ENCODE results near the gene ZNF682. TPM values are rescaled to one million over a fixed set of nuclear protein-coding genes. Genes with fewer than 3 reads are reported as not detected.
"Not testable (repeated sequence)": the region's sequence is repeated elsewhere in the genome, so short reads cannot be mapped to it uniquely, and the experiment has no call there.

The ZNF682 gene
- total RNA-seq, 1 experiment from 2014 or later: 2.5 TPM

DNA sequence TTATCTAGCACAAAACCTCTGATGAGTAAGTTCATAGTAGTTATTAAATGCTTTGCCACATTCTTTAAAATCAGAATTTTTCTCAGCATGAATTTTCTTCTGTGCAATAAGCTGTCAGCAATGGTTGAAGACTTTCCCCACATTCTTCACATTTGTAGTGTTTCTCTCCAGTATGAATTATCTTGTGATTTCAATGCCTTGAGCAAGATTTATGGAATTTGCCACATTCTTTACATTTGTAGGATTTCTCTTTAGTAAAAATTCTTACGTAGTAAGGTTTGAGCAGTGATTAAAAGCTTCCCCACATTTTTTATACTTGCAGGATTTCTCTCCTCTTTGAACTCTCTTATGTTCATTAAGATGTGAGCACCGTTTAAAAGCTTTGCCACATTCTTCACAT is 33.6 kb downstream of the ZNF682 start:
- DNase-seq: no peak
- no peak overlapping the region for H3K4me3 ChIP-seq (ENCODE audit: low read depth, low read length)
- no TSS peak for BruUV-seq (replicated peaks)
- CTCF ChIA-PET: no interaction called here
- Mint-ChIP-seq H3K4me3 (ENCODE audit: unreplicated experiment) (no peak overlapping the region), H3K36me3 (ENCODE audit: insufficient read depth, unreplicated experiment) (peaks cover 9% of the 10 kb centered on the region), H3K4me1 (ENCODE audit: low read depth, unreplicated experiment) (no peaks in the 10 kb centered on the region), H3K27ac (ENCODE audit: unreplicated experiment) (no peak overlapping the region), H3K9me3 (ENCODE audit: unreplicated experiment) (peaks cover 31% of the 10 kb centered on the region), H3K27me3 (ENCODE audit: insufficient read depth, unreplicated experiment) (no peaks in the 10 kb centered on the region)
- H3K27me3 ChIP-seq (replicated peaks; ENCODE audit: control insufficient read depth, insufficient read depth, low read length): no peaks in the 10 kb centered on the region
- POLR2A ChIA-PET: no interaction called here
- no peaks in the 10 kb centered on the region for H3K4me1 ChIP-seq
- H3K36me3 ChIP-seq (ENCODE audit: control insufficient read depth, insufficient read depth, low read length): no peaks in the 10 kb centered on the region
- intact Hi-C loops (cut with micrococcal nuclease; ENCODE audit: unreplicated experiment): no loop called here
- TF ChIP-seq, protein P1, sequence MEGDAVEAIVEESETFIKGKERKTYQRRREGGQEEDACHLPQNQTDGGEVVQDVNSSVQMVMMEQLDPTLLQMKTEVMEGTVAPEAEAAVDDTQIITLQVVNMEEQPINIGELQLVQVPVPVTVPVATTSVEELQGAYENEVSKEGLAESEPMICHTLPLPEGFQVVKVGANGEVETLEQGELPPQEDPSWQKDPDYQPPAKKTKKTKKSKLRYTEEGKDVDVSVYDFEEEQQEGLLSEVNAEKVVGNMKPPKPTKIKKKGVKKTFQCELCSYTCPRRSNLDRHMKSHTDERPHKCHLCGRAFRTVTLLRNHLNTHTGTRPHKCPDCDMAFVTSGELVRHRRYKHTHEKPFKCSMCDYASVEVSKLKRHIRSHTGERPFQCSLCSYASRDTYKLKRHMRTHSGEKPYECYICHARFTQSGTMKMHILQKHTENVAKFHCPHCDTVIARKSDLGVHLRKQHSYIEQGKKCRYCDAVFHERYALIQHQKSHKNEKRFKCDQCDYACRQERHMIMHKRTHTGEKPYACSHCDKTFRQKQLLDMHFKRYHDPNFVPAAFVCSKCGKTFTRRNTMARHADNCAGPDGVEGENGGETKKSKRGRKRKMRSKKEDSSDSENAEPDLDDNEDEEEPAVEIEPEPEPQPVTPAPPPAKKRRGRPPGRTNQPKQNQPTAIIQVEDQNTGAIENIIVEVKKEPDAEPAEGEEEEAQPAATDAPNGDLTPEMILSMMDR (IDR thresholded peaks at IDR 0.05; ENCODE audit: insufficient read depth in 1 of 2, low read depth in 1 of 2, low read length in 1 of 2, severe bottlenecking in 1 of 2, unreplicated experiment in 1 of 2): no peak
- peaks cover 14% of the 10 kb centered on the region; the same call in 1 of the 2 replicates for H3K9me3 ChIP-seq

DNA sequence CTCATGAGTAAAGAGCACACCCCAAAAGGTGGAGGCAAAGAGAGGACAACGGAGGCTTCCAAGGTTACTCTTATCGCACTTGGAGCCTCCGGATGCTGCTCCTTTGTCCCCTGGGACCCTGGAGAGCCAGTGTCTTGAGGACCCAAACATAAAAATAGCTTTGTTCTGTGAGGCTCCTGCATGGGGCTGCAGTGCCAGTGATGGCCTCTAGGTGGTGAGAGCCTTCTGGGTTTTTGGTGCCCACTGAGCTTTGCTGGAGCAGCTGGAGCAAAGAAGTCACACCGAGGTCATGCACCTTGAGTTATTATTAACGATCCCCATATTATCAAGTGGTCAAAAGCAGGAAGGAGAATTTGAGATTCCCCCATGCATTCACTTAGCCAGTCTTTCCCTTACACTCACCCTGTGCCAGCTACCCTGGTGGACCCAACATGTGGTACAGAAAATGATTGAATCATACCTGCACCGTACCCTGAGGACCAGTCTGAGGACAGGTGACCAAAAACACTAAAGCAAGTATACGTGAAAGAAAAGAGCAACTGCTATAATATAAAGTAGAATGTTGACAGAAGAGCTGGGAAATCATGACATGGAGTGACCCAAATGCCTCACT is 41.5 kb downstream of the ZNF682 start:
- Mint-ChIP-seq H3K27me3 (ENCODE audit: insufficient read depth, unreplicated experiment) (no peaks in the 10 kb centered on the region), H3K36me3 (ENCODE audit: insufficient read depth, unreplicated experiment) (no peaks in the 10 kb centered on the region), H3K4me3 (ENCODE audit: unreplicated experiment) (no peak overlapping the region), H3K27ac (ENCODE audit: unreplicated experiment) (no peak overlapping the region), H3K4me1 (ENCODE audit: low read depth, unreplicated experiment) (no peaks in the 10 kb centered on the region), H3K9me3 (ENCODE audit: unreplicated experiment) (peaks cover 30% of the 10 kb centered on the region)
- TF ChIP-seq, protein P1 (IDR thresholded peaks at IDR 0.05; ENCODE audit: insufficient read depth in 1 of 2, low read depth in 1 of 2, low read length in 1 of 2, severe bottlenecking in 1 of 2, unreplicated experiment in 1 of 2): peak; percentile 23 to 48
- no peaks in the 10 kb centered on the region for H3K9me3 ChIP-seq
- intact Hi-C loops (cut with micrococcal nuclease; ENCODE audit: unreplicated experiment): no loop called here
- POLR2A ChIA-PET: no interaction called here
- CTCF ChIA-PET: no interaction called here
- peak in 1 of 2 experiments; percentile 4 for DNase-seq
- no peaks in the 10 kb centered on the region for H3K4me1 ChIP-seq
- no peaks in the 10 kb centered on the region for H3K36me3 ChIP-seq (ENCODE audit: control insufficient read depth, insufficient read depth, low read length)
- H3K4me3 ChIP-seq (ENCODE audit: low read depth, low read length): no peak overlapping the region
- no peaks in the 10 kb centered on the region for H3K27me3 ChIP-seq (replicated peaks; ENCODE audit: control insufficient read depth, insufficient read depth, low read length)
- no TSS peak for BruUV-seq (replicated peaks)

DNA sequence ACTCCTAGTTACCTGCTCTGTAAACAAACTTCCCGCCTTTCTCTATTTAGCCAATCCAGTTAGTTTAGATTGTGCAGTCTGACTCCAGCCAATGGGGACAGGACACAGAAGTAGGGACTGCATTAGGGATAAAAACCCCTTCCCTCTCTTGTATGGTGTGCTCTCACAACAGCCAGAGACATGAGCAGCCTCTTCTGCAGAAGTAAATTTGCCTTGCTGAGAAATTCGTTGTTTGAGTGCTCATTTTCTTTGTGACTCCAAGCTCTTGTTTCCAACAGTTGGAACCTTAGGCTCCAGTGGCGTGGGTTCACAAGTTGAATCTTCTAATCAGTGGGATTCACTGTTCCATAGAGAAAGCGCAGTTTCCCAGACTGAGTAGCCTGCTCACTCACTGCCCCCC is 72.4 kb downstream of the ZNF682 start:
- no peak overlapping the region for H3K4me3 ChIP-seq (ENCODE audit: low read depth, low read length)
- intact Hi-C loops (cut with micrococcal nuclease; ENCODE audit: unreplicated experiment): no loop called here
- peaks cover 4% of the 10 kb centered on the region for H3K36me3 Mint-ChIP-seq (ENCODE audit: insufficient read depth, unreplicated experiment)
- no peaks in the 10 kb centered on the region for H3K4me1 Mint-ChIP-seq (ENCODE audit: low read depth, unreplicated experiment)
- peaks cover 14% of the 10 kb centered on the region; the same call in 1 of the 2 replicates for H3K9me3 ChIP-seq
- no peaks in the 10 kb centered on the region for H3K4me1 ChIP-seq
- H3K36me3 ChIP-seq (ENCODE audit: control insufficient read depth, insufficient read depth, low read length): no peaks in the 10 kb centered on the region
- no TSS peak for BruUV-seq (replicated peaks)
- no peaks in the 10 kb centered on the region for H3K27me3 ChIP-seq (replicated peaks; ENCODE audit: control insufficient read depth, insufficient read depth, low read length)
- no peak for DNase-seq
- H3K27me3 Mint-ChIP-seq (ENCODE audit: insufficient read depth, unreplicated experiment): no peaks in the 10 kb centered on the region
- POLR2A ChIA-PET: no interaction called here
- TF ChIP-seq, protein P1 (IDR thresholded peaks at IDR 0.05; ENCODE audit: insufficient read depth in 1 of 2, low read depth in 1 of 2, low read length in 1 of 2, severe bottlenecking in 1 of 2, unreplicated experiment in 1 of 2): no peak
- CTCF ChIA-PET: no interaction called here
- H3K27ac Mint-ChIP-seq (ENCODE audit: unreplicated experiment): no peak overlapping the region
- peaks cover 52% of the 10 kb centered on the region for H3K9me3 Mint-ChIP-seq (ENCODE audit: unreplicated experiment)
- H3K4me3 Mint-ChIP-seq (ENCODE audit: unreplicated experiment): no peak overlapping the region

DNA sequence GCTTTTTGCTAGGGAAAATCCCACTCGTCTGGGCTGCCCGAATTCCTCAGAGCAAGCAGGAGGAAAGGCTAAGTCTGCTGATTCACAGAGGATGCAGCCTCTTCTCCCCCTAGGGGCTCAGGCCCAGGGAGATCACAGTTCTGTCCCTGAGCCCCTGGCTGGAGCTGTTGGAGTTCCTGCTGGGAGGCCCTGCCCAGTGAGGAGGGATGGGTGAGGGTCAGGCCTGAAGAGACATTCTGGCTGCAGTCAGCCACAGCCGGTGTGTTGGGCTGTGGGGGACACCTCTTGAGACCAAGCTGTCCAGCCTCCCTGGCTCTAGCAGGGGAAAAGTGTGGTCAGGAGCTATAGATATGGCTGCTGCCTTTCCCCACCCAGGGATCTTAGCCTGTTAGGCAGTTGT is 73.2 kb downstream of the ZNF682 start:
- H3K27me3 ChIP-seq (replicated peaks; ENCODE audit: control insufficient read depth, insufficient read depth, low read length); H3K27me3 Mint-ChIP-seq (ENCODE audit: insufficient read depth, unreplicated experiment); H3K4me3 ChIP-seq (ENCODE audit: low read depth, low read length); CTCF ChIA-PET; H3K27ac Mint-ChIP-seq (ENCODE audit: unreplicated experiment); POLR2A ChIA-PET; H3K36me3 Mint-ChIP-seq (ENCODE audit: insufficient read depth, unreplicated experiment); H3K4me1 ChIP-seq; H3K4me1 Mint-ChIP-seq (ENCODE audit: low read depth, unreplicated experiment); BruUV-seq (replicated peaks); DNase-seq; H3K4me3 Mint-ChIP-seq (ENCODE audit: unreplicated experiment); intact Hi-C loops (cut with micrococcal nuclease; ENCODE audit: unreplicated experiment); H3K36me3 ChIP-seq (ENCODE audit: control insufficient read depth, insufficient read depth, low read length): not testable (repeated sequence)
- H3K9me3 Mint-ChIP-seq (ENCODE audit: unreplicated experiment): peaks cover 47% of the 10 kb centered on the region
- peaks cover 14% of the 10 kb centered on the region; the same call in 1 of the 2 replicates for H3K9me3 ChIP-seq

Measured in Caco-2 (cell line).